ENCODE measurements around the gene DNM1.

Gene DNM1

DNA sequence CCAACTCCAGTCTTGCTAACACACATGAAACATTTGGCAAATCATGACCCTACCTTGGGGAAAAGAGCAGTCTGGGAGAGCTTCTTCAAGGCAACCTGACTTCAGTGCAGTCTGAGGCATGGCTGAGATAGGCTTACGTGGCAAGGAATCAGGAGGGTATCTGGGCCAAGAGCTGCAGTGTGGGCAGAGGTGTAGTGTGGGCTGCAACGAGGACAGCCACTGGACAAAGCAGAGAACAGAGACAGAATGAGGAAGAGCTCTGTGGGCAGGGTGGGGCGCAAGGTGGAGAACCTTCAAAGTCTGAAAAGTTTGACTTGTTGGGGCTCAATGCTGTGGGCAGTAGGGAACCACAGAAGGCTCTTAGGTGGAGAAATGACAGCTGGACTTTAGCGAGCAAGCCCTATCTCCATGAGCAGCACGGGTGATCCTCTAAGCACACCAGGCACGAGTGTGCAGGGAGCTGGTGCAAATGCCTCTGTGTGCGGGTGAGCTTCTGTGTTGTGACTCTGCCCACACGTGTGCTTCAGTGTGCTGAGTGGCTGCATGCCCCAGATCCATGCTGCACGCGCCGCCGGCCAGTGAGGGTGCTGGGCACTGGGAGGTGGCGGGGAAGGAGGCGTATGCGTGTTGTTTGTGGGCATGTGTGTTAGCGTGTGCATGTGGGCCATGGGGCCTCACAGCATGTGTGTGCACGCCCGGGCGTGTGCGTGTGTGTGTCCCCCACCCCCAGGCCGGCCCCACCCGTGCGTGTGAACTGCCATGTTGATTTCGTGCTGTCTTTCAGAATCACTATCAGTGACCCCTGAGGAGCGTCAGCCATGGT, 49.3 kb downstream of the DNM1 start:
- DNase-seq (ENCODE audit: low read depth), result no peak

DNA sequence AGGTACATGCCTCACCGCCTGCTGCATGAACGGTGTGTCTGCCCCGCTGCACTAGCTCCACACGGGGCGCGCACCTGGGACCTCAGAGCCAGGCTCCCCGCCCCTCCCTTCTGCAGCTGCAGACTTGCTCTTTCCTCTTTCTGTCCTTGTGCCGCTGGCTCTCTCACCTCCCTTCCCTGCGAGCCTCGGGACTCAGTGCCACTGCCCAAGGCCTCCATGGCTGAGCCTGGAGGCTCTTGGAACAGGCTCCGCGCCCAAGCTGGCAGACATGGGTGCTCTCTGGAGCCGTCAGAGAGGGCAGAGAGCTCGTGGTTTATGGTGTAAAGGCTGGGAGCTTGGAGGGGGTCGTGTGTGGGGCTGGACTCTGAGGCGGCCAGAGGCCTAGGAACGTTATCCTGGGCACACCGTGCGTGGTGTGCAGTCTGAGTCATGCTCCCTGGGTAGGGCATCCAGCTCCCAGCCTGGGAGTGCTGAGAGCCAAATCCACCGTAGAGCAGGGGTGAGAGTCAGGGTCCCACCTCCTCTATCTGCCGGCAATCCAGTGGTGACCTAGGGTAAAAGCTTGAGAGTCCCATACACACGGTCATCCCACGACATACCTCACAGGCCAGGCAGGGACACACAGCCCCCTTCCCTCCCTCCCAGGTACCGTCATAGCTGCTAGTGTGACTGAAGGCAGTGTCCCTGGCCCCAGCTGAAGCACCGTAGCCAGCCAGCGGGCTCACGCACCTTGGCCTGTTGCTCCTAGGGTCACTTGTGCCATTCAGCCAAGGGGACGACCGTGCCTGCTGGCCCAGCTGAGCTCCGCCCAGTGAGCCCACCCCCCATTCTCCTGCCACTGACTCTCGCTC, 50.2 kb downstream of the DNM1 start:
- DNase-seq (ENCODE audit: low read depth), result no peak

DNA sequence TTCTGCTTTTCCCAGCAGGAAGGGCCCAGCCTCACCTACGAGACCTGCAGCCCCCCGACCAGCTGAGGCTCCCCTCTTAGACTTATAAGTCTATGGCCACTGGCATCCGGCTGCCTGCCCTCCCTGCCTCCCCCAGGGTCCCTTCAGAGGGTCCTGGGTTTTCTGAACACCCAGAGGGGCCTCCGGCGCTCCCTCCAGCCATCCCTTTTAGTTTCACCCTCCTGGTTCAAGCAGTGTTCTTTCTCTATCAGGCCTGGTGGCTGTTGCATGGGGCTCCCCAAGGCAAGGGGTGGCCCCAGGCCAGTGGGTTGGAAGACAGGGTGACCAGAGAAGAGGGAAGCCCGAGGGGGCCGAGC, 50.8 kb downstream of the DNM1 start:
- no peak for DNase-seq (ENCODE audit: low read depth)

DNA sequence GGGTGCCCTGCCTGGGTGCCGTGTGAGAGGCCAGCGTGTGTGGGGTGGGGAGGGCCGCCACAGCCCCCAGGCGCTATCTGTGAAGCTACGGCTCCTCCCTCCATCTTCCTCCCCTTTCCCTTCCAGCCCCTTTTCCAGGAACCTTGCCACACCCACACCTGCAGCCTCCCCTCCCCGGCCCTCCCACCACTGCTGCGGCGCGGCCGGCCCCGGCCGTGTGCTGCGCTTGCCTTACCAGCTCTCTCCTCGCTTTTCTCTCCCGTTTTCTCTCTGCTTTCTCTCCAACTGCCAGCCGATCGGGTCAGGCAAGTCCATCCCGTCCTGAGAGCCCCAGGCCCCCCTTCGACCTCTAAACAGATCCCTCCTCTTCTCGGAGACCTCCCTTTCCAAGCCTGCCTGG, 51.2 kb downstream of the DNM1 start:
- DNase-seq (ENCODE audit: low read depth), result no peak

DNA sequence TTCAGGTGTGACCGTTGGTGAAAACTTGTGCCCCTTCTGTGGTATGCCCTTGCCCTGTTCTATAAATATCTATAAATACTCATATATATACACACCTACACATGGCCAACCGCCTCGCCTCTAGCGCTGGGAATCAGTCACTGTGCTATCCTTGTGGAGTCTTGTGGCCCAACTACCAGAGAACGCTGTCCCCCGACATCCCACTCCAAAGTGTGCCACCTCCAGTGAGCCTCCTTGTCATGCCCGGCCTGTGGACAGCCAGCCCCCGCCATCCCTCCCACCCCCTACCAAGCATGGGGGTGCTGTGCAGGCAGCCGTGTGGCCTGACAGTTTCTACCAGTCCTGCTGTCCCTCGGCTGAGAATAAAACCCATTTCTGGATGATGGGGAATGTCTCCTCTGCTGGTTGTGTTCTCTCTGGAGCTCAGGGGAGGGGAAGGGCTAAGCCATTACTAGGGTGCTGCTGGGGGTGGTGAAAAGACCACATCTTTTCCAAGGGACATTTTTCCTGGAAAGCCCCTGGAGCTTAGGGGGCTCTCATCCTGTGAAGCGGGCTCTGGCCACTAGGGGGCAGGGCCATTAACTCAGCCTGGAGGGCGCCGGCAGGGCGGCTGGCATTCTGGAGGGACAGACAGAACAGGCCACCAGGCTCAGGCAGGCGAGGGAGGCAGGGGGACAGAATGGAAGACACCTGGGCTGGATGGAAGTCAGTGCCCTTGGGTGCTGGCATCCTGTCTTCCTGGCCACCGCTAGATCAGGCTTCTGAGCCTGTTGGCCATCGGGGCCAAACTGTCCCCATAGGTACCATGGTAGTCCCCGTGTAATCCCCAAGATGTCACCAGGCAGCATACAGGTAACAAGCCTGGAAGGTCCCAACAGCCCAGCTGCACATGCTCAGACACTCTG, 51.9 kb downstream of the DNM1 start:
- peak; percentile 30 for DNase-seq (ENCODE audit: low read depth)

DNA sequence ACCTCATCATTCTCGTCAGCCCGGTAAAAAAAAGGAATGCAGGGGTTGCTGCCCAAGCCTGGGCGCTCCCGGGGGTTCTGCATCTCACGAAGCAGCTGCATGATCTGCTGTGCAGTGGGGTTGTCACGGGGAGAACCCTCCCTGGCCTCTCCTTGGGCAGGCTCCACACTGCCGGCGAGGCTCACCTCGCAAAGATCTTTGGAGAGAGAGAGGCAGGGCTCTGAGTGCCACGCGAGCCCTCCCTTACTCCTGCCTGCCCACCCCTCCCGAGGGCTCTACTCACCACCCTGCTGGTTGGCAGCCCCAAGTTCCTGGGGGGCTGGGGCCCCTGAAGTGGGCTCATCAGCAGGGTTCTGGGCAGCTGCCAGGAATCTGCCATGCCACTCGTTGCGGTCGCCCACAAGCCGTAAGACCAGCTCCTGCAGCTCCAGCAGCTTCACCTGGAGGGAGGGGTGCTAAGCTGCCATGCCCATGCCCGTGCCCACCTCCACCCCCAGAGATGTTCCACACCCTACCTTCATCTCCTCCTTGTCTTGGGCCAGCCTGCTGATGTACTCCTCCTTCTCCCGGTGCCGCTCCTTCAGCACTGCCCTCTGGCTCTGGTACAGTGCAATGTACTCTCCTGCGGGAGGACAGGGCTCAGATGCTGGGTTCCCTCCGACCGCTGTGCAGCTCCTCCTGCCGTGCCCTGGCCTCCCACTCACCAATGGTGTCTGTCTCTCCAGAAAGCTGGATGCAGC, 54.1 kb downstream of the DNM1 start:
- no peak for DNase-seq (ENCODE audit: low read depth)

DNA sequence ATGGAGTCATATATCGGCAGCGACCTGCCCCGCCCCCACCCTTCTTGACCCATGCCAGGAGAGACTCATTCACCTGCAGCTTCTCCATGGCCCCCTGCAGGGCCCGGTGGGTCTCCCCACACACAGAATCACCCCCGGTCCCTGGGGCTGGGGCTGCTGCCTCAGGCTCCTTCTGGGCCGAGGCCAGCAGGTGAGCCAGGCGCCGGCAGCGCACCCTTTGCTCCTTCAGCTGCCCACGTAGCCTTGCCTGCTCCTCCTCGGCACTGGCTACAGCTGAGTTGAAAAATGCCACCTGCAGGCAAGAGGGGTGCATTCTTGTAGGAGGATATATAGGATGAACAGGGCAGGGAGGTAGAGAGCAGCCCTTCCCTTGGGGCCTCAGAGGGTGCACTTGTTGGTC, 54.7 kb downstream of the DNM1 start:
- no peak for DNase-seq (ENCODE audit: low read depth)

DNA sequence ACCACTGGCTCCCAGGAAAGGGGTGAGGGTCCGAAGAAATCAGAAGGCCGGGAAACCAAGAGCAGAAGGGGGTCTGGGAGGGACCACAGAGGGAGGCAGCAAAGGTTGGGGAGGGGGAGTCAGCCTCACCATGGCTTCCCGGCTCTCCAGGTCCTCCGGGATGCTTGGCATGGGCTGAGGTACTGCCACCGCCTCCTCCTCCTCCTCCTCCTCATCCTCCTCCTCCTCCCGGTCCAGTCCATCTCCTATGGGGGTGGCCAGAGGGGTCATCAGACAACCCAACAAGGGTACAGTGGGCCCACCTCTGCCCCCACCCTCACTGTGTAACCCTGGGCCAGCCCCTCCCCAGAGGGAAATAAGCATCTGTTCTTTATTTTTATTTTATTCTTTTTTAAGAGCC, 55.1 kb downstream of the DNM1 start:
- no peak for DNase-seq (ENCODE audit: low read depth)

DNA sequence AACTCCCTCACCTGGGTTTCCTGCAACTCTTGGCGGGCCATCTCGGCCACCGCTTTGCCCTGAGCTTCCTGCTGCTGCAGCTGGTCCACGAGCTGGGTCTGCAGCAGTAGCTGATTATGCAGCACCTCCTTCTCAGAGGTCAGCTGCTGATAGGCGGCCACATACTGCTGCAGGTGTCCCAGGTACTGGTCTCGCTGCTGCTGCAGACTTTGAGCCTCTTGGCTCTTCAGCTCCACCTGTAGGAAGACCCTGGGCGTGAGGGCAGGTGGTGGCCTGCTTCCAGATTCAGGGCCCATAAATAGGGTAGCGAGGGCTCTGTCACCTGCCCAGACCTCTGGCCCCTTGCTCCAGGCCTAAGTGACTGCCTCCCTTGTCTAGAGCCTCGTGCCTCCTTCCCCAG, 56.0 kb downstream of the DNM1 start:
- no peak for DNase-seq (ENCODE audit: low read depth)

DNA sequence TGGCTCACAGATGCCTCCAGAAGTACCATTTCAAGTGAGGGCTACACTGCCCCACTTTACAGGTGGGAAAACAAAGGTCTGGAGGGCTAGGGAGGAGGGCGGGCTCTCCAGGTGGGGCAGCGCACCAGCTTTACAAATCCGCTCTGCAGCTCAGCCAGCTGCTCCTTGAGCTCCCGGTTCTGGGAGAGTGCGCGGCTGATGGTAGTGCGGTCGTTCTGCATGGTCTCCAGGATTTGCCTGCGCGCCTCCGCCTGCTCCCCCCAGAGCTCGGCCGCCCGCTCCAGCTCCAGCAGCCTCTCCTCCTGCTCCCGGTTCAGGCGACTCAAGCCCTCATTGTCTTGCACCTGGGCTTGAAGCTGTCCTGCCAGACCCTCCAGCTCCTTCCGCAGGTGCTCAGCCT, 57.2 kb downstream of the DNM1 start:
- DNase-seq (ENCODE audit: low read depth), result no peak

DNA sequence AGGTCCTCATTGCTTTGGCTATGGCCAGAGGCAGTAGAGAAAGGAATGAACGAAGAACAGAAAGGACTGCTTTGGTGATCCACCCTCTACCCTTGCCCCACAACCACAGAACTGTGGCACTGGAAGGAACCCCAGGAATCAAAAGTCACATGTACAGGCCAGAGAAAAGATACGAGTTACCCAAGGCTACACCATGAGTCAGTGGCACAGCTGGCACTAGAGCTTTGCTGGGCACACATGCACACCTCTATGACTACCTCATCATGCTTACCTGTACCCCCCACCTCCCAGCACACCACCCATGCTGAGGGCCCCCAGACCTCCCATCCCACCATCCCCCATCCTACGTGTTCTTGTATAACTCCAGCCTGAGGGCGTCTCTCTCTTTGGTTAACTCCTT, 59.5 kb downstream of the DNM1 start:
- DNase-seq (ENCODE audit: low read depth), result no peak

DNA sequence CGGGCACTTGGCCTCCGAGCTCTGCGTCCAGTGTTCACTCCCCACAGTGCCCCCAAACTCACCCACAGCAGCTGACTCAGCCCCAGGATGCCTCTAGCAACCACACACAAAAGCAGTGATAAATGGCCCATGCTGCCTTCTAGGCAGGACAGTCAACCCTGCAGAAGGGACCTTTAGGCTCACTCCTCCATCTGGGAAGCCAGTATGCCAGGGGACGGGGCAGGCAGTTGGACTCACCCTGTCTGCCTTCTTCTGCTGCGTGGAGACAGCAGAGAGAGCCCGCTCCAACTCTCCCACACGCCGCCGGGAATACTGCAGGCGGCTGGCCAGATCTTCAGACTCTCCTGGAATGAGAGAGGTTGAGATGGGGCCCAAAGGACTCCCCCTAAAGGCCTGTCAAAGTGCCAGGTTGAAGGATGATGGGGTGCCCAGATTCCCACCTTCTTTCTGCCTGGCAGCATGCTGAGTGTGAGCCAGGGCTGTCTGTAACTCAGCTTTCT, 62.2 kb downstream of the DNM1 start:
- no peak for DNase-seq (ENCODE audit: low read depth)

DNA sequence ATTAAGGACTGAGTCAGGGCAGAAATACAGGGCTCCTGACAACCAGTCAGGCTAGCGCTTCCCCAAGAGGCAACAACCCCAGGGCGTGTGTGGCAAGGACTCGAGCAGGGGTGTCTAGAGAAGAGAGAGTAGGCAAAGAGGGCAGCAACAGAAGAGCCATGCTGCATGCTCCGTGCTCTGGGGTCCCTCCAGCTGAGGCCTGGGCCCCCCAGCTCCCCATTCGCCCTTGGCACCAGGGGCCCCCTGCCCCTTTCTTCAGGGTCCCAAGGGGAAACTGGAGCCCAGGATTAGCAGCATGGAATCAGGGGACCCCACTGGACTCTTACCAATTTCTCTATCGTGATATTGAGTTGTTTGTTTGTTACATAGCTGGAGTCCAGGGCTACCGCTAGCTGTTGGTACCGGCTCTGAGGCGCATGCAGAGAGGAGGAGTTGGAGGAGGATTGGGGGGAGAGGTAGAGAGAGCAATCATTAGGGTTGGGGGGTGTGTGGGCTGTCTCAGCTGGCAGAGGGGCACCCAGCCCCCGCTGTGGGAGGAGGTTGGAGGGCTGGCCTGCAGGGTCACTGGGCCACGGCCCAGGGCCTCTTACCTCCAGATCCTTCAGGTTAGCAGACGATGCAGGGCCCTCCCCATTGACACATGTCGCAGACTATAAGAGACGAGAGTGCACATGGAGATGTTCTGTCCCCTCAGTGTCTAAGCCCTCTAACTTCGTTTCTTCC, 63.9 kb downstream of the DNM1 start:
- no peak for DNase-seq (ENCODE audit: low read depth)

DNA sequence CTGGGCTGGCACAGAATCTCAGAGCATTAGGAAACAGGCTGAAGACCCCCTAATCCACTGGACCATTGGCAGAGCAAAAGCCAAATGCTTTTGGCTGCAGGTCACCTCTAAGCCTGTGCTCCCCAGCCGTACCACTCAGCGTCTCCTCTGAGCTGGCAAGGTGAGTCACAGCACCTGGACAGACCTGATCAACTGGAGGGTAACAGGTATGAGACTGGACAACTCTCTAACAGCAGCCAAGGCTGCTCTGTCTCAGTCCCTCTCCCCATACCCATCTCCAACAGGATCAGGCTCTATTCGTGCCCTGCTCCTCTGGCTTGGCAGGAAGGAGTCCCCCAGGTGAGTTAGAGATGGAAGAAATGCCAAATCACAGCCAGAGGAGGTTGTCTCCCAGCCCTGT, 67.9 kb downstream of the DNM1 start:
- no peak for DNase-seq (ENCODE audit: low read depth)

DNA sequence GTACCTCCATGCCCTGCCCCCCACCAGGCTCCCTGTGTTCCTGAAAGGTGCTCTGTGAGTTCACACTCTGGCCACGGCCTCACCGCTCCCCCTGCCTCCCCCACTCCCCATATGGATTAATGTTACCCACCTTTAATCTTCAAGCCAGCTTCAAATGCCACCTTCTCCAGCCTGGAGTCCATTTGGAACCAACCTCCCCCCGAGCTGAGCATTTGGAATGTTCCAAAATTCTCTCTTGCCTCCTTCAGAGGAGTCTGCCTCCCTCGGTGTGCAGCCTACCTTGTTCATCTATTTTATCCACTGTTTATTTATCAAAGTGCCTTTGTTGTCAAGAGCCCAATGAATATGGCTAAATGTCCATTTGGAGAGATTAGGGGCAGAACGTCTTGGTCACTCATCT, 68.3 kb downstream of the DNM1 start:
- no peak for DNase-seq (ENCODE audit: low read depth)

DNA sequence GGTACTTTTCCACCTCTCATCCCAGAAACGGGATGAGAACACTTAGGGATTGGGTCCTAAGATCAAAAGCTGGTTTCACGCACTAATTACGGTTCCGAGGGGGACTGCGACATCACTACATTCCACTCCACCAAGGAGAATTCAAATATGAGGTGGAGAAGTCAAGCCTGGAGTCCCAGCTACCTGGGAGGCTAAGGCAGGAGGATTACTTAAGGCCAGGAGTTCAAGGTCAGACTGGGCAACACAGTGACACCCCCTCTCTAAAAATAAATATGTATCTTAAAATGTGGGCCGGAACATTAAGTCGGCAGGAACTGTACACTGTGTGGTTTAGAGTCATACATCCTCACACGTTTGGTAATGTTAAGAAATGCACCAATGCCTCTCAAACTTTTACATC, 71.1 kb downstream of the DNM1 start:
- DNase-seq (ENCODE audit: low read depth), result no peak

DNA sequence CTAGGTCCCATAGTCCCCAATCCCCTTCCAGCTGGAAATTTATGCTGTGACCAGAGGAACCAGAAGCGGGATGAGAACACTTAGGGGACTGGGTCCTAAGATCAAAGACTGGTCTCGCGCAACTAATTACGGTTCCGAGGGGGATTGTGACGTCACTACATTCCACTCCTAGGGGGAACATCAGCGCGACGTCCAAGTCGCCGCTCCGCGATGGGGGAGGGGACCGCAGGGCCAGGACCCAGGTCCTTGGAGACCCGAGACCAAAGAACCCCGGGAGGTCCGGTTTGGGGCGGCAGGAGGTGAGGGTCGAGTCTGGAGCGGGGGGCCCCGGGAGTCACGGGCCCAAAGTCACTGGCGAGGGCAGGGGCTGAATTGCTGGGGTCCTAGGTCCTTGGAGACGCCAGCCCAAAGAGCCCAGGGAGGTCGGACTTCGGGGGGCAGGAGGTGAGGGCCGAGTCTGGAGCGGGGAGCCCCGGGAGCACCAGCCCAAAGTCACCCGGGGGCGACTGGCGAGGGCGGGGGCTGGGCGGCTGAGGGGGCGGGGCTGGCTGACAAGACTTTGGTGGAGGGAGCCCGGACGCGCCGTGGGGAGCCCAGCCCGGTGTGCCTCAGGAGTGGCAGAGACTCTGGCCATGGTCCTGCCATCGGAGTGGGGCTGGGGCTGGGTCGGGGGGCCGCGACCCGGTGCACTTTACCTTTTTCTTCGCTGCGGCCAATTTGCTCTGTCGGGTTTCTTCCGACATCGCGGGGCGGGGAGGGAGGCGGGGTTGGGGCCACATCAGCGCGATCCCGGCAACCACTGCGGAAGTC, 72.2 kb downstream of the DNM1 start, which contains the start of gene GOLGA2:
Gene GOLGA2 (minus strand): TSS at position 810 of the 810 bp plus-strand sequence. CDS start 31 bp downstream, at position 779.
- DNase-seq (ENCODE audit: low read depth), result no peak

DNA sequence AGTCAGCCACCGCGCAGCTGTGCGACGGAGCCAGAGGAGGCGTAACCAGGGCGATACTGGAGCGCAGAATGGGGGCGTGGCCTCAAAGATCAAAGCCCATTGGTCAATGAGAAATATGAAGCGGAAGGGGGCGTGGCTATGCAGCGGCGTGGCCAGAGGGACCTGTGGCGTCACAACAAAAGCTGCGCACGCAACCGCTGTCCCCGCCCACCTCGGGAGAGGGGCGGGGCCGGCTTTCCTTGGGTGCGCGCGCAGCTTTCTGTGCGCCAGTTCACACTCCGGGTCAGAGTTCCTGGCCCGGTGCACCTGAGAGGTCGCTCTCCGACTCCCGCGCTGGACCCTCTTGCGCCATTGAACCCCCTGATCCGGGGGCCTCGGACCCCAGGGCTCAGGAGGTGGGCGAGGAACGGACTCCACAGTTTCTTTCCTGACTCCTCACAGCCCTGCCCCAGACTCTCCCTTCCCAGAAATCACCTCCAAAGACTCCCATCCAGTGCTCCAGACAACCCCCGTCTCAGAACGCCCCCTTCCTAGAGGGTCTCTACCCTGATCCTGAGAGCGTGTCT, 72.9 kb downstream of the DNM1 start, which contains the start of gene SWI5:
Gene SWI5 (plus strand): TSS at position 269 of the 566 bp plus-strand sequence.
- DNase-seq (ENCODE audit: low read depth), result peak; percentile 98

DNA sequence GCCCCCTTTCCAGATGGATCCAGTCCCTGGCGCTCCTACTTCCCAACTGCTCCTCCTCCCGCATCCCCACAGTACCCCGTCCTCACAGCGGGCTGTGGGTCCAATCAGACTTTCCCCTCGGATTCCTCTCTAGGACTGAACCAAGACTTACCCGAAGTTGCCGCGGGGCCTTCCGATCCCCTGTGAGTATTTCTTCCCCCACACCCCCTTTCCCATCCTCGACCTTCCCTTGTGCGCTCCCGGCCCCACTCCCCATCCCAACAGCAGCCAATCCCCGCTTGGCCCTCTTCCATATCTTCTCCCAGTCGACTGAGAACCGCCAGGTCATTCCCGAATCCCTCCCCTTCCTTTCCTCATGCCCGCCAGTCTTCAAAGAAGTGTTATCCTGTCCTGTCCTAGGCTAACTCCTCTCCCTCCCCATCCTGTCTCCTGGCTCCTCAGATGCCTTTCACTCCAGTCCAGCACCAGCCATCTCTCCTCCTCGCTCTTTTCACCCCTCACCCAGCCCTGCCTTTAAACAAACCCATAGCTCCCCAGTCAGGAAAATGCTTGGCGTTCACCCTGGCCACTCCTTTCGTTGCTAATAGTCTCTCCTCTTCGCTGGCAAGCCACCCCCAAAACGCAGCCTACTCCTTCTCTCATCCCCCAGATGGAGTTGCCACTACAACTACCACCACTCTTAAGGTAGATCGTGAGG, 73.5 kb downstream of the DNM1 start:
- no peak for DNase-seq (ENCODE audit: low read depth)
